Epithelial cell of prostate (primary cell): ENCODE results near the gene SOCS3.
"Not testable (repeated sequence)": the region's sequence is repeated elsewhere in the genome, so short reads cannot be mapped to it uniquely, and the experiment has no call there.

ENCODE experiments used
- DNase-seq: peaks from one replicate; pipeline ENCODE4 v3.0.0-alpha.2; 2011; ENCODE audit warnings: low read depth, low spot score
- H3K27ac ChIP-seq: fragments of 450-650 bp; 2 replicates; pipeline ENCODE4 v1.5.1; 2017; ENCODE audit warnings: mild to moderate bottlenecking

The SOCS3 gene

GRCh38 chr17:78338486-78339259 is 21.2 kb downstream of the SOCS3 start:
- H3K27ac ChIP-seq = peak overlapping the region; percentile 61
- DNase-seq = peak; percentile 85

- no peak for DNase-seq
- H3K27ac ChIP-seq = no peak overlapping the region
These were observed 22.4 kb downstream of the SOCS3 start for GRCh38 chr17:78337244-78338109.

GRCh38 chr17:78335209-78335608 is 24.7 kb downstream of the SOCS3 start:
- no peak for DNase-seq
- peak overlapping the region; percentile 70 for H3K27ac ChIP-seq

- H3K27ac ChIP-seq = no peak overlapping the region
- DNase-seq = no peak
These were observed 26.9 kb downstream of the SOCS3 start for GRCh38 chr17:78332991-78333390.

- not testable (repeated sequence) for DNase-seq, H3K27ac ChIP-seq
These were observed 28.5 kb downstream of the SOCS3 start for GRCh38 chr17:78331355-78331754.

GRCh38 chr17:78330570-78331224 is 29.2 kb downstream of the SOCS3 start:
- DNase-seq = no peak
- no peak overlapping the region for H3K27ac ChIP-seq

GRCh38 chr17:78329263-78330059 is 30.4 kb downstream of the SOCS3 start:
- H3K27ac ChIP-seq = peak overlapping the region; percentile 50
- DNase-seq = no peak

- H3K27ac ChIP-seq = no peak overlapping the region
These were observed 32.0 kb downstream of the SOCS3 start for GRCh38 chr17:78327880-78328279.

GRCh38 chr17:78325076-78325687 is 34.7 kb downstream of the SOCS3 start:
- no peak overlapping the region for H3K27ac ChIP-seq
- no peak for DNase-seq

More at GRCh38 chr17:78327880-78328279, 32.0 kb downstream of the SOCS3 start:
- DNase-seq = no peak

GRCh38 chr17:78324391-78325075 is 35.3 kb downstream of the SOCS3 start:
- no peak for DNase-seq
- no peak overlapping the region for H3K27ac ChIP-seq

GRCh38 chr17:78323826-78324390 is 36.0 kb downstream of the SOCS3 start:
- no peak overlapping the region for H3K27ac ChIP-seq
- no peak for DNase-seq

GRCh38 chr17:78322858-78323455 is 36.9 kb downstream of the SOCS3 start:
- DNase-seq = no peak
- no peak overlapping the region for H3K27ac ChIP-seq

- DNase-seq = no peak
- no peak overlapping the region for H3K27ac ChIP-seq
These were observed 37.5 kb downstream of the SOCS3 start for GRCh38 chr17:78322327-78322857.

- no peak overlapping the region for H3K27ac ChIP-seq
- DNase-seq = no peak
These were observed 41.0 kb downstream of the SOCS3 start for GRCh38 chr17:78318843-78319242.

- DNase-seq = no peak
- H3K27ac ChIP-seq = no peak overlapping the region
These were observed 41.5 kb downstream of the SOCS3 start for GRCh38 chr17:78318407-78318806.

GRCh38 chr17:78317794-78318400 is 42.0 kb downstream of the SOCS3 start:
- DNase-seq = no peak
- no peak overlapping the region for H3K27ac ChIP-seq

- peak overlapping the region; percentile 81 for H3K27ac ChIP-seq
- no peak for DNase-seq
These were observed 42.7 kb downstream of the SOCS3 start for GRCh38 chr17:78316867-78317789.
